ENCODE data around the gene TMEM185B.

DNA sequence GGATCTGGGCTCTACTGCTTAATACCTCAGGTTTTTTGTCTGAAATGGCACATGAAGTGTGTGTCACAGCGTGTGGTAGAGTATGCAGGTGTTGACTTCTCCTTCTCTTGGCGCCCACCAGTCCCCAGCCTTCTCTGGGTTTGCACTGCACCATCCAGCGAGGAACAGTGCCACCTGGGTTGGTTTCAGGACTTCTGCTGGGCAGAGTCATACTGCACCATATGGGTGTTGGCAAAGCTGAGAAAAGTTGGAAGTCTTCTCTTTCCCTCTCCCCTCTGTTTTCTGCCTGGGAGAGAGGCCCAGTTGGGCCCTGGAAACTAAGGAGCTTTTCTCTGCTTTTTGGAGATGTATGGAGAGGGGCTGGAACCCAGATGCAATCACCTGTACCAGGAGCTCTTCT is 43.8 kb downstream of the TMEM185B start:
- TF ChIP-seq TARDBP (IDR thresholded peaks at IDR 0.05; ENCODE audit: borderline replicate concordance) (no peak), EGR1 (IDR thresholded peaks at IDR 0.05; ENCODE audit: borderline replicate concordance in 1 of 2, low read depth in 2 of 2, low read length in 2 of 2) (no peak), NFIC (IDR thresholded peaks at IDR 0.05; ENCODE audit: low read depth, low read length) (no peak), NFYA (IDR thresholded peaks at IDR 0.05; ENCODE audit: borderline replicate concordance, low read depth, low read length) (no peak), POLR2A (IDR thresholded peaks at IDR 0.05; ENCODE audit: low read depth, low read length) (no peak), ESRRA (IDR thresholded peaks at IDR 0.05; ENCODE audit: low read length) (no peak)
- TF ChIP-seq, protein P1, sequence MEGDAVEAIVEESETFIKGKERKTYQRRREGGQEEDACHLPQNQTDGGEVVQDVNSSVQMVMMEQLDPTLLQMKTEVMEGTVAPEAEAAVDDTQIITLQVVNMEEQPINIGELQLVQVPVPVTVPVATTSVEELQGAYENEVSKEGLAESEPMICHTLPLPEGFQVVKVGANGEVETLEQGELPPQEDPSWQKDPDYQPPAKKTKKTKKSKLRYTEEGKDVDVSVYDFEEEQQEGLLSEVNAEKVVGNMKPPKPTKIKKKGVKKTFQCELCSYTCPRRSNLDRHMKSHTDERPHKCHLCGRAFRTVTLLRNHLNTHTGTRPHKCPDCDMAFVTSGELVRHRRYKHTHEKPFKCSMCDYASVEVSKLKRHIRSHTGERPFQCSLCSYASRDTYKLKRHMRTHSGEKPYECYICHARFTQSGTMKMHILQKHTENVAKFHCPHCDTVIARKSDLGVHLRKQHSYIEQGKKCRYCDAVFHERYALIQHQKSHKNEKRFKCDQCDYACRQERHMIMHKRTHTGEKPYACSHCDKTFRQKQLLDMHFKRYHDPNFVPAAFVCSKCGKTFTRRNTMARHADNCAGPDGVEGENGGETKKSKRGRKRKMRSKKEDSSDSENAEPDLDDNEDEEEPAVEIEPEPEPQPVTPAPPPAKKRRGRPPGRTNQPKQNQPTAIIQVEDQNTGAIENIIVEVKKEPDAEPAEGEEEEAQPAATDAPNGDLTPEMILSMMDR (IDR thresholded peaks at IDR 0.05 in 2 of 3, conservative IDR thresholded peaks at IDR 0.05 in 1 of 3; ENCODE audit: control insufficient read depth in 2 of 3, extremely low read depth in 1 of 3, insufficient read depth in 1 of 3, low read depth in 3 of 3, low read length in 3 of 3), result no peak
- TF ChIP-seq, protein P2, sequence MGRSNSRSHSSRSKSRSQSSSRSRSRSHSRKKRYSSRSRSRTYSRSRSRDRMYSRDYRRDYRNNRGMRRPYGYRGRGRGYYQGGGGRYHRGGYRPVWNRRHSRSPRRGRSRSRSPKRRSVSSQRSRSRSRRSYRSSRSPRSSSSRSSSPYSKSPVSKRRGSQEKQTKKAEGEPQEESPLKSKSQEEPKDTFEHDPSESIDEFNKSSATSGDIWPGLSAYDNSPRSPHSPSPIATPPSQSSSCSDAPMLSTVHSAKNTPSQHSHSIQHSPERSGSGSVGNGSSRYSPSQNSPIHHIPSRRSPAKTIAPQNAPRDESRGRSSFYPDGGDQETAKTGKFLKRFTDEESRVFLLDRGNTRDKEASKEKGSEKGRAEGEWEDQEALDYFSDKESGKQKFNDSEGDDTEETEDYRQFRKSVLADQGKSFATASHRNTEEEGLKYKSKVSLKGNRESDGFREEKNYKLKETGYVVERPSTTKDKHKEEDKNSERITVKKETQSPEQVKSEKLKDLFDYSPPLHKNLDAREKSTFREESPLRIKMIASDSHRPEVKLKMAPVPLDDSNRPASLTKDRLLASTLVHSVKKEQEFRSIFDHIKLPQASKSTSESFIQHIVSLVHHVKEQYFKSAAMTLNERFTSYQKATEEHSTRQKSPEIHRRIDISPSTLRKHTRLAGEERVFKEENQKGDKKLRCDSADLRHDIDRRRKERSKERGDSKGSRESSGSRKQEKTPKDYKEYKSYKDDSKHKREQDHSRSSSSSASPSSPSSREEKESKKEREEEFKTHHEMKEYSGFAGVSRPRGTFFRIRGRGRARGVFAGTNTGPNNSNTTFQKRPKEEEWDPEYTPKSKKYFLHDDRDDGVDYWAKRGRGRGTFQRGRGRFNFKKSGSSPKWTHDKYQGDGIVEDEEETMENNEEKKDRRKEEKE (IDR thresholded peaks at IDR 0.05), result no peak
- TF ChIP-seq, protein P3, sequence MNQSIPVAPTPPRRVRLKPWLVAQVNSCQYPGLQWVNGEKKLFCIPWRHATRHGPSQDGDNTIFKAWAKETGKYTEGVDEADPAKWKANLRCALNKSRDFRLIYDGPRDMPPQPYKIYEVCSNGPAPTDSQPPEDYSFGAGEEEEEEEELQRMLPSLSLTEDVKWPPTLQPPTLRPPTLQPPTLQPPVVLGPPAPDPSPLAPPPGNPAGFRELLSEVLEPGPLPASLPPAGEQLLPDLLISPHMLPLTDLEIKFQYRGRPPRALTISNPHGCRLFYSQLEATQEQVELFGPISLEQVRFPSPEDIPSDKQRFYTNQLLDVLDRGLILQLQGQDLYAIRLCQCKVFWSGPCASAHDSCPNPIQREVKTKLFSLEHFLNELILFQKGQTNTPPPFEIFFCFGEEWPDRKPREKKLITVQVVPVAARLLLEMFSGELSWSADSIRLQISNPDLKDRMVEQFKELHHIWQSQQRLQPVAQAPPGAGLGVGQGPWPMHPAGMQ (IDR thresholded peaks at IDR 0.05; ENCODE audit: borderline replicate concordance), result no peak

All from GM12878 (cell line).